Karpas-422 (cell line): Measurements from ENCODE around the gene SFTPB. TPM values are rescaled to one million over a fixed set of nuclear protein-coding genes. Genes with fewer than 3 reads are reported as not detected.

ENCODE experiments used
- DNase-seq: peaks from one replicate; pipeline ENCODE4 v3.0.0-alpha.2; 2015
- H2AFZ ChIP-seq: fragments of 200-600 bp; sonication (generic); 2 replicates; pipeline ENCODE4 v1.6.1; 2014; ENCODE audit warnings: antibody characterized with exemption, low read length, mixed read lengths
- H3K27ac ChIP-seq: fragments of 200-600 bp; sonication (generic); 2 replicates; pipeline ENCODE4 v1.5.1; 2014; ENCODE audit warnings: mild to moderate bottlenecking, low read length, moderate library complexity
- H3K27me3 ChIP-seq: fragments of 200-600 bp; sonication (generic); 2 replicates; pipeline ENCODE4 v1.6.1; 2014; ENCODE audit warnings: low read length, mixed read lengths
- H3K36me3 ChIP-seq: fragments of 200-600 bp; sonication (generic); 2 replicates; pipeline ENCODE4 v1.6.1; 2014; ENCODE audit warnings: low read length, mixed read lengths; ENCODE audit not compliant: insufficient read depth
- H3K4me1 ChIP-seq: fragments of 200-600 bp; sonication (generic); 2 replicates; pipeline ENCODE4 v1.6.1; 2014; ENCODE audit warnings: mild to moderate bottlenecking, low read length, mixed read lengths
- H3K4me2 ChIP-seq: fragments of 200-600 bp; sonication (generic); 2 replicates; pipeline ENCODE4 v1.6.1; 2014; ENCODE audit warnings: low read length, low read depth, mild to moderate bottlenecking; ENCODE audit not compliant: poor library complexity, severe bottlenecking
- H3K4me3 ChIP-seq: fragments of 200-600 bp; sonication (generic); 2 replicates; pipeline ENCODE4 v1.5.1; 2014; ENCODE audit warnings: mild to moderate bottlenecking, antibody characterized with exemption, low read length, mixed read lengths
- H3K79me2 ChIP-seq: fragments of 200-600 bp; sonication (generic); 2 replicates; pipeline ENCODE4 v1.6.1; 2014; ENCODE audit warnings: mild to moderate bottlenecking, low read length, mixed read lengths
- H3K9ac ChIP-seq: fragments of 200-600 bp; sonication (generic); 2 replicates; pipeline ENCODE4 v1.6.0; 2014; ENCODE audit warnings: low read length
- H3K9me2 ChIP-seq: fragments of 200-600 bp; sonication (generic), shearing (Covaris generic); replicated peaks from 2 replicates; pipeline ENCODE4 v1.6.0; 2014; ENCODE audit warnings: mild to moderate bottlenecking, low read length, moderate library complexity; ENCODE audit not compliant: insufficient read depth
- H3K9me3 ChIP-seq: fragments of 300-700, 200-600 bp; sonication (generic); 2 replicates; pipeline ENCODE4 v1.6.1; 2014; ENCODE audit warnings: low read length, mixed read lengths
- H4K20me1 ChIP-seq: fragments of 200-600 bp; sonication (generic); 2 replicates; pipeline ENCODE4 v1.6.1; 2014; ENCODE audit warnings: mild to moderate bottlenecking, antibody characterized with exemption, low read length, low read depth; ENCODE audit not compliant: insufficient read depth
- total RNA-seq: library from RNA; depleted of rRNA; stranded (reverse); fragments of >200 nt; shearing (Covaris generic); gene quantifications from 2 replicates; pipeline ENCODE4 v1.2.3, GENCODE V29; 2014; ENCODE audit warnings: low replicate concordance

SFTPB gene
- total RNA-seq, 1 experiment from 2014 or later = not detected

DNA sequence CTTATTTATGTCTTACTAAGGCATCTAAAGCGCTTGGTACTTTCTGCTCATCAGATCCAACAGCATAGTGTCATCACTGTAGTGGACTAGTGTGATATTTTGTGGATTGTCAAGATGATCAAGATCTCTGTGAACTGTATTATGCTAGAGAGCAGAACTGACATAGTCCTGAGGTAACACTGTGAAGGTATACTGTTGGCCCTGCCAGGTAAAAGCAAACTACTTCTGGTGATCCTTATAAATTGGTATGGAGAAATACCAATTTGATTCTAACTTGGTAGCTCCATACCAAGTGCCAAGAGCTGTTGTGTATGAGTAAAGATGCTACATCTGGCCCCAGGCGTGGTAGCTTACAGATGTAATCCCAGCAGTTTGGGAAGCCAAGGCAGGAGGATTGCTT, 15.9 kb downstream of the SFTPB start:
- Histone ChIP-seq H3K9ac (no peak overlapping the region), H3K4me2 (no peak overlapping the region), H2AFZ (no peak overlapping the region), H3K4me3 (no peak overlapping the region), H3K9me2 (no peaks in the 10 kb centered on the region), H3K36me3 (peaks cover 47% of the 10 kb centered on the region), H3K4me1 (no peaks in the 10 kb centered on the region), H3K27ac (no peak overlapping the region), H3K79me2 (no peaks in the 10 kb centered on the region), H3K9me3 (no peaks in the 10 kb centered on the region), H3K27me3 (no peaks in the 10 kb centered on the region), H4K20me1 (no peaks in the 10 kb centered on the region)
- DNase-seq = no peak

DNA sequence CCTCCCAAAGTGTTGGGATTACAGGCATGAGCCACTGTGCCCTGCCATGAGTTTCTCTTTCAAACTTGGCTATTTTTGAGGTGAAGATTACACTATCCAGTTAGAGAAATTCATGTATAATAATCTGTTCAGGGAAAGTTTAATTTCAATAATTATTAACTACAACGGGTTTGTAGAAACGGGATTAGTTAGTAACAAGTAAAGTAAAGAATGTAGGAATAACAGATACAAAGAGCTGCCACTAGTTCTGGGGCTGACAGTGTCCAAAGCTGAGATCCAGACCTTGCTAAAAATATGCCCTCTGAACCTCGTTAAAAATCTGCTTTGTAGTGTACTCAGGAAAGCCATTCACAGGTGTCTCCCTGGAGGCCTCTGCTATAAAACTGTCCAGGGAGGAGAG, 16.9 kb downstream of the SFTPB start:
- Histone ChIP-seq H3K9me2 (no peaks in the 10 kb centered on the region), H3K9me3 (no peaks in the 10 kb centered on the region), H2AFZ (no peak overlapping the region), H3K4me1 (no peaks in the 10 kb centered on the region), H3K27ac (no peak overlapping the region), H3K27me3 (no peaks in the 10 kb centered on the region), H3K79me2 (peaks cover 5% of the 10 kb centered on the region; the same call in 1 of the 2 replicates), H3K36me3 (peaks cover 55% of the 10 kb centered on the region), H3K9ac (no peak overlapping the region), H3K4me2 (no peak overlapping the region), H3K4me3 (no peak overlapping the region), H4K20me1 (no peaks in the 10 kb centered on the region)
- no peak for DNase-seq

DNA sequence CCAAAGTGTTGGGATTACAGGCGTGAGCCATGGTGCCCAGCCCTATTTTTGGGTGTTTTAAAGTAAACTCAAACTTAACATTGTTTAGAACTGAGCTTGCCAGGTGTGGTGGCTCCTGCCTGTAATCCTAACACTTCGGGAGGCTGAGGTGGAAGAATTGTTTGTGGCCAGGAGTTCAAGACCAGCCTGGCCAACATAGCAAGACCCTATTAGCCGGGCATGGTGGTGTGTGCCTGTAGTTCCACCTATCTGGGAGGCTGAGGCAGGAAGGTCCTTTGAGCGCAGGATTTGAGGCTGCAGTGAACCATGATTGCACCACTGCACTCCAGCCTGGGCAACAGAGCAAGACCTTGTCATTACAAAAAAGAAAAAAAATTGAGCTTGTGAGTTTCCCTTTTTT, 17.5 kb downstream of the SFTPB start:
- Histone ChIP-seq H3K27me3 (no peaks in the 10 kb centered on the region), H3K9me3 (no peaks in the 10 kb centered on the region), H4K20me1 (no peaks in the 10 kb centered on the region), H3K4me2 (no peak overlapping the region), H3K9me2 (no peaks in the 10 kb centered on the region), H3K27ac (no peak overlapping the region), H3K79me2 (peaks cover 5% of the 10 kb centered on the region; the same call in 1 of the 2 replicates), H3K36me3 (peaks cover 62% of the 10 kb centered on the region), H3K9ac (no peak overlapping the region), H3K4me3 (no peak overlapping the region), H3K4me1 (no peaks in the 10 kb centered on the region), H2AFZ (no peak overlapping the region)
- no peak for DNase-seq

DNA sequence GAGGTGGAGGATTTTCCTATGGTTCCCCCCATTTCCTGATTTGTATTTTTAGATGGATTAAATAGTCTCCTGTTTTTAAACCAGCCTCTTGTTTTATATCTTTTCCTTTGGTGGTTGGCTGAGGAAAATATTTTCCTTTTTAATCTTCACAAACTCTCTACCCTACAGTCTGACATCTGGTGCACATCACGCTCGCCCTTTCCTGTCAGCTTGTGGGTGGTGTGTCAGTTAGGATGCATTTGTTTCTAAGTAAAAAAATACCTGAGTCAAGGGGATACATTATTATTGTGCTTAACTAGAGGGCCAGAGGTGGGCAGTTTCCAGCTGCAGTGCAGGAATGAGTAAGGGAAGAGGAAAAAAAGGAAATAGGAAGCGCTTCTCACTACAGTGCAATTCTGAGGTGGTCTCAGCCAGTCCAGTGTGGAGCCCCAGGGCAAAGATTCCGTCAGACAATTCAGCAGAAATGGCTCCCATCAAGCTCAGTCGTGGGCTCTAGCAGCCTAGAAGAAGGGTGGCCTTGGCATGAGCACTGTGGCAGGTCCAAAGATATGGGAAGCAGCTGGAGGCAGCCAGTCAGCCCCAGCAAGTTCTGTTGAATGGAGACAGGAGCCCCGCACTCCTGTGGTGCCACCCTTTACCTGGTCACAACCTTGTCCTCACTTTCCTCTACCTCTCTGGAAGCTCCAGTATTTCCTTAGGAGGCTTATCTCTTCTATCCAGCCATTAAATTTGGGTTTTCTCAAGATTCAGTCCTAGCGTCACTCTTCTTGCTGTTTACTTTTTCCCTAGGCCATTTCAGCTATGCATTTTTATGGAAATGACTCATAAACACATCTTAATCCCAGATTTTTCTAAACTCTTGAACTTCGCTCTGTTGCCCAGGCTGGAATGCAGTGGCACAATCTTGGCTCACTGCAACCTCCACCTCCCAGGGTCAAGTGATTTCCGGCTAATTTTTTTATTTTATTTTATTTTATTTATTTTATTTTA, 18.5 kb downstream of the SFTPB start:
- Histone ChIP-seq H3K4me2 (no peak overlapping the region), H2AFZ (no peak overlapping the region), H3K9ac (no peak overlapping the region), H3K9me3 (no peaks in the 10 kb centered on the region), H3K79me2 (peaks cover 8% of the 10 kb centered on the region; the same call in 1 of the 2 replicates), H3K4me1 (no peaks in the 10 kb centered on the region), H3K27ac (no peak overlapping the region), H3K36me3 (peaks cover 70% of the 10 kb centered on the region), H3K4me3 (no peak overlapping the region), H3K27me3 (no peaks in the 10 kb centered on the region), H3K9me2 (no peaks in the 10 kb centered on the region), H4K20me1 (no peaks in the 10 kb centered on the region)
- no peak for DNase-seq

DNA sequence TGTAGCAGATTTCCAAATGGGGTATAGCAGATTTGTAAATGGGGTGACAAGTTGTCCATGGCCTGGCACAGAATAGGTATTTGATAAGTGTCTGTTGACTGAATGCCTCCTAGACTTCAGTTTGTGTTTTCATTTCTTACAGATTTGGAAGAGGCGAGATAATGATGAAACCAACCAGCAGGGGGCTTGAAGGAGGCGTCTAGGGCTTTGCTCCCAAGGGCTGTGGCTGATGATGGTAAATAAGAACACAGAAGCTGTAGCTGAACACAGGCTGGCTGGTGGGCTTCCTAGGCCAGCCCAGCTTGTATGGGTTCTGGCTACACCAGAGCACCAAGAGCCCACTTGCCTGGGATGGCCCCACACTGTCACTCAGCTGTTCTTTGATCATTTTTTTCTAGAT, 19.4 kb downstream of the SFTPB start:
- Histone ChIP-seq H3K4me1 (no peaks in the 10 kb centered on the region), H3K9me3 (no peaks in the 10 kb centered on the region), H3K4me3 (no peak overlapping the region), H2AFZ (no peak overlapping the region), H3K79me2 (peaks cover 8% of the 10 kb centered on the region; the same call in 1 of the 2 replicates), H3K9me2 (no peaks in the 10 kb centered on the region), H3K27ac (no peak overlapping the region), H3K4me2 (no peak overlapping the region), H3K9ac (no peak overlapping the region), H4K20me1 (no peaks in the 10 kb centered on the region), H3K27me3 (no peaks in the 10 kb centered on the region), H3K36me3 (peaks cover 74% of the 10 kb centered on the region)
- peak; percentile 77 for DNase-seq

DNA sequence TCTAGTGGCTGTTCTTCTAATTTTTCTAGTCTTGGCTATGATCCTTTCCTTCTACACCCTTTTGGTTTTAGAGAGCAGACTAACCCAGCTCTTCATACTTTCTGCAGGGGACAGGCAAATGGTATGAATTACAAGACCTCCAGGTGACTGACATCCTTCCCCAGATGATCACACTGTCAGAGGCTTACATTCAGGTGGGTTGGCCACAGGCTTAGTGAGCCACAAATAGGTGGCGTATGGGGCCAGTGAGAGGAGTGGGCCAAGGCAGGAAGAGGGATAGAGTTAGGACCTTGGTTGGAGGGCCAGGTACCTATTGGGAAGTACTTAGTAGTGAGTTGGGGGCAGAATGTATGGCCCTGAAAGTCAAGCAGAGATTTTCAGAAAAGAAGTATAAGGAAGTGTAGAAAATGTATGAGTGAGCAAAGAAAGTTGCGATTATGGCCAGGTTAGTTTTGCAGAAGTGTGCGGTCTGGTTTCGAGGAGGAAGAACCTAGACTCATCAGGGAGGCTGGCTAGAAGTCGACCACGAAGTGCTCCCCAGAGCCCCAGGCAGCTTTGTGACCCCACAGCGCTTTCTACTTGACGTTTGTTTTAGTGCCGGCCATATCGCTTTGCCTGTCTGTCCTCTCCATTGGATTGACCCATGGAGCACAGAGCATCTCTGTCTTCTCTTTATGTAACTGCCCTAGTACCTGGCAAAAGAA, 20.0 kb downstream of the SFTPB start:
- no peak for DNase-seq
- no peak overlapping the region for H3K27ac ChIP-seq

DNA sequence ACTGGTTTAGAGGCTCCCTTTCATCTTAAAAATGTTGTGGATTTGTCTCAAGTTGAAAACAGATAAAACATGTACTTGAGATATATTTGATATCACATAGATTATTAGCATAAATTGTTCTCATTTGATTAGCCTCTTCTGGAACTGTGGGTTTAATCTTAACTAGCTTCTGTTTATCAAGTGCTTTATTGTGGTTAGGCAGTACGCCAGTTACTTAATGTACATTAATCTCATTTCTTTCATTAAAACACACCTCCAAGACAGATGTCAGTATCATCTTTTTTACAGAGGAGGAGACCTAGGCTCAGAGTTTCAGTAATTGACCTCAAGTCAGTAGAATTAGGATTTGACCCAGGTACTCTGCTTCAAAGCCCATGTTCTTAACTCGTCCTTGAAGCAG, 21.8 kb downstream of the SFTPB start:
- Histone ChIP-seq H3K9me3 (no peaks in the 10 kb centered on the region), H3K9ac (no peak overlapping the region), H3K36me3 (peaks cover 87% of the 10 kb centered on the region), H3K27ac (no peak overlapping the region), H3K4me2 (no peak overlapping the region), H3K79me2 (peaks cover 15% of the 10 kb centered on the region; the same call in 1 of the 2 replicates), H3K9me2 (no peaks in the 10 kb centered on the region), H3K4me3 (no peak overlapping the region), H4K20me1 (no peaks in the 10 kb centered on the region), H2AFZ (no peak overlapping the region), H3K27me3 (no peaks in the 10 kb centered on the region), H3K4me1 (no peaks in the 10 kb centered on the region)
- no peak for DNase-seq

More for the DNA sequence above, 20.0 kb downstream of the SFTPB start:
- no peak overlapping the region for H2AFZ ChIP-seq
- H3K79me2 ChIP-seq = peaks cover 8% of the 10 kb centered on the region; the same call in 1 of the 2 replicates
- H3K4me3 ChIP-seq = no peak overlapping the region
- no peaks in the 10 kb centered on the region for H3K27me3 ChIP-seq
- no peak overlapping the region for H3K9ac ChIP-seq
- no peaks in the 10 kb centered on the region for H4K20me1 ChIP-seq
- H3K9me3 ChIP-seq = no peaks in the 10 kb centered on the region
- no peaks in the 10 kb centered on the region for H3K9me2 ChIP-seq
- no peaks in the 10 kb centered on the region for H3K4me1 ChIP-seq
- peaks cover 78% of the 10 kb centered on the region for H3K36me3 ChIP-seq
- H3K4me2 ChIP-seq = no peak overlapping the region

DNA sequence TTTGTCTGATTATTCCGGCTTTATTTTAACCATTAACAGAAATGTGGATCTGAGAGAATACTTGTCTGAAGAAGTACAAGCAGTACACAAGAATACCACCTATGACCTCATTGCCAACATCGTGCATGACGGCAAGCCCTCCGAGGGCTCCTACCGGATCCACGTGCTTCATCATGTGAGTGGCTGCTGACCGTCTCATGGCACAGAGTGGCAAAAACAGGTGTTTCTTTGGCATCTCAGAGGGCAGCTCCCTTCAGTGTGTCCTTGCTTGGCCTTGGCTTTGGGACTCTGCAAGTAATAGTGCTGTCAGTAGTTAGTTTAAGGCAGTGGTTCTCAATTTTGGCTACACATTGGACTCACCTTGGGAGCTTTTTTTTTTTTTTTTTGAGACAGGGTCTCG, 23.1 kb downstream of the SFTPB start:
- H3K4me3 ChIP-seq = no peak overlapping the region
- no peaks in the 10 kb centered on the region for H3K4me1 ChIP-seq
- H3K36me3 ChIP-seq = peaks cover 89% of the 10 kb centered on the region
- H3K9ac ChIP-seq = no peak overlapping the region
- peaks cover 21% of the 10 kb centered on the region for H3K79me2 ChIP-seq
- H3K27ac ChIP-seq = no peak overlapping the region
- H2AFZ ChIP-seq = no peak overlapping the region
- no peaks in the 10 kb centered on the region for H3K27me3 ChIP-seq
- 0 out of 2 replicates have a peak, but pooled peaks cover 2% of the 10 kb centered on the region for H4K20me1 ChIP-seq
- H3K4me2 ChIP-seq = no peak overlapping the region
- no peak for DNase-seq
- no peaks in the 10 kb centered on the region for H3K9me2 ChIP-seq
- H3K9me3 ChIP-seq = no peaks in the 10 kb centered on the region
